ENCODE measurements around the gene OPN3.
A peak's percentile ranks its signal among the peaks of the same experiment; 100 is the strongest.

Gene OPN3

DNA sequence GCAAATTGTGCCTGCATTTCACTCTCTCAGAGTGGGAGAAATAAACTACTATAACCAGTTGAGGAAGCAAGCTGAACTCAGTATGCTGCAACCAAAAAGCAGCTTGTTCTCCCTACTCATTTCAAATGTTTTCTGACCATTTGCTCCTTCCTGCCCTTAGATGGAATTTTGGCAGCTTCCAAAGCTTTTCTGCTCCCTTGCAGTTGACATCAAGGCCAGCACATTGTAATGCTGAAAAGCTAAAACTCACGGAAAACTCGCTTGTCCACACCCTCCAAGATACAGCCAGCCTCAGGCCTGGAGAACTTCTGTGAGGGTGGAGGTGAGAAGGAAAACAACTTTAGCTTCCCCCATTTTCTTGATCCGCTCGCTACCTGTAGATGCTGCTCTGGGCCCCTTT, 5.0 kb upstream of the OPN3 start:
- no peak for DNase-seq (ENCODE audit: low read depth)

GRCh38 chr1:241644259-241644658, 4.1 kb upstream of the OPN3 start:
- DNase-seq (ENCODE audit: low read depth): no peak

DNA sequence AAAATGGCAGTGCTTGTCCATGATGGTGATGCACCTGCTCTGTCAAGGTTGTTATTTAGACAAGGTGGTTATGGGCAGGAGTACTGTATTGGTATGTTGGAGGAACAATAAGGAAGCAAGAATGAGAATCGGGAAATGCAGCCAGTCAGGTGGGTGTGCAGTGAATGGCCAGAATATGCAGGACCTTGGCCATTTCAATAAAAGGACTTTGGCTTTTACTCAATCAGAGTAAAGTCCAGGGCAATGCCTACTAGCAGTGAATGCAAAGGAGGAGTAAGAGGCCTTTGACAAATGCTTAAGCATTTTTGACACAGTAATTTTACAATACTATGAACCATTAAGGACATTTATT, 2.4 kb upstream of the OPN3 start:
- no peak for DNase-seq (ENCODE audit: low read depth)

GRCh38 chr1:241641773-241642592, 1.8 kb upstream of the OPN3 start:
- DNase-seq (ENCODE audit: low read depth): no peak

DNA sequence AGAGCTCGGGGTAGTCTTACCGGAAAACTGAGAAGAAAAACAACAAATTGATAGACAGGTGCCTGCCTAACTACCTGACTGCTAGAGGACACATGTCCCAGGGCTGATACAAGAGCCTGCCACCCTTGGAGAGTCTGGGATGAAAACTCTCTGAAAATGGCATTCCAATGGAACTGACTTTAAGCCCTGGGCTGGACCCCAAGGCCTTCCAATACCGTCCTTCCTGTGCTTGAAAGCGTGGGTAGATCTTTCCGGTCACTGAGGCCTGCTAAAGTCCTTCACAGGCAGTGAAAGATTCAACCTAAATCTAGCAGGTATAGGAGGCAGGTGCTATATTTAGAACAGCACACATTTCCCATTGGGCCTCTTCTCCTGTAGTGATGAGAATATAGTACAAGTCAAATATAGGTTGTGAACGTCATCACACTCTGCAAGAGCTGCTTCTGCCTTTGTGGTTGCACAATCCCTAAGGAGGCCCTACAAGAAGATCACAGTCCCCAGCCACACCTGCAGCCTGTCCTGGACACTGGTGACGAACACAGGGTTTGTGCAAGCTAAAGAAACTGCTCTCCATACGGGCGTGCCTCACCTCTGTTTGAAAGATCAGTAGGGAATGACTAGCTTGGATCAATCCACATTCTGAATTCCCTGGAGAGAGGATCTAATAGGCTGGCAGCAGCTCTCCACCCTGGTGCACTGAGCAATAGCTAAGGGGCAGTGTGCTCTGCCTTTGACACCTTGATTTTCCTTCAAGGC, 876 bp upstream of the OPN3 start:
- no peak for DNase-seq (ENCODE audit: low read depth)

DNA sequence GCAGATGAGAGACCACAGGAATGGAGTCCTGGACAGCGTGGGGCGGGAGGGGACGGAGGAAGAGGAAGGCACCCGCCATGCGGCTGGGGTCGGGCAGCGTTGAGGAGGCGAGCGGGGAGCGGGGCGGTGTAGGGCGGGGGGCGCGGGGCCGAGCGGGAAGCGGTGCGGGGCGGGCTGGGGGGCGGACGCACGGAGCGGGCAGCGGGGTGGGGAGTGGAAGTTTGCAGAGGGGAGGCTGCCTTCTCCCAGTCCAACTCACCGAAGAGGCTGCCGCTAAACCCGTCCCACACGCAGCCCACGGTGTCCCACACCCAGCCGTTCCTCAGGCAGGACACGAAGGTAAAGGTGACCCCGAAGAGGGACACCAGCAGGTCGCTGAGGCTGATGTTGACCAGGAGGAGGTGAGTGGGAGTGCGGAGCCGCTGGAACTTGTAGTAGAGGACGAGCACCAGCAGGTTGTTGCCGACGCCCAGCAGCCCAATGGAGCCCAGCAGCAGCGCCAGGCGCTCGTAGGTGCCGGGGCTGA, 483 bp downstream of the OPN3 start:
- no peak for DNase-seq (ENCODE audit: low read depth)

DNA sequence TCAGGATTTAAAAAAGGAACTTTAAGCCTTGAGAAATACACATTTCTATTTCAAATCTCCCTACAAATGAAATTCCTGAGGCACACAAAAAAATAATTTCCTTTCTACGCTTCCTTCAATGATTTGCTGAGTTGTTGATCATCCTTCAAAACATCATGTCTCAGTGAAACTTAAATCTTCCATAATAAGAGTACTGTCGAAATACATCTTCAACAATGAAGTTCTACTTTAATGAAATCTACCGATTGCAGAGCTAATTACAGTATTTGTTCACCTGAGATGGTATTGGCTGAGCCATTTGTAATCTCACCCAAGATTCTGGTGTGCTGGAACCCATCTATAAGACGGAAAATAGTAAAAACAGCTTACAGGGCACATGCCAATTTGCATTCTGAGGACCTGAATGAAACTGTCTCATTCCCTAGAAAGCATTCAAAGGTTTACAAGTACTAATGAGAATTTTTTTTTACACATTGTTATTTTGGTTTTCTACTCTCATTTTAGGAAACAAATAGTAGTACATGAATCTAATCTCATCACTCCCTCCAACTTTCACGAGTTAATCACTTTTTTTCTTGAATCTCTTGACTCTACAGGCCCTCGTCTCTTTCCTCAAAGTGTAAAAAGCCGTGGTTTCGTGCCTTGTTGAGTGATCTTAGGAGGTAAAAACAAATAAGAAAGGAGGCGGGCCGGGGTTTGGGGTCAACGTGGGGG, 1.1 kb downstream of the OPN3 start:
- DNase-seq (ENCODE audit: low read depth): no peak

DNA sequence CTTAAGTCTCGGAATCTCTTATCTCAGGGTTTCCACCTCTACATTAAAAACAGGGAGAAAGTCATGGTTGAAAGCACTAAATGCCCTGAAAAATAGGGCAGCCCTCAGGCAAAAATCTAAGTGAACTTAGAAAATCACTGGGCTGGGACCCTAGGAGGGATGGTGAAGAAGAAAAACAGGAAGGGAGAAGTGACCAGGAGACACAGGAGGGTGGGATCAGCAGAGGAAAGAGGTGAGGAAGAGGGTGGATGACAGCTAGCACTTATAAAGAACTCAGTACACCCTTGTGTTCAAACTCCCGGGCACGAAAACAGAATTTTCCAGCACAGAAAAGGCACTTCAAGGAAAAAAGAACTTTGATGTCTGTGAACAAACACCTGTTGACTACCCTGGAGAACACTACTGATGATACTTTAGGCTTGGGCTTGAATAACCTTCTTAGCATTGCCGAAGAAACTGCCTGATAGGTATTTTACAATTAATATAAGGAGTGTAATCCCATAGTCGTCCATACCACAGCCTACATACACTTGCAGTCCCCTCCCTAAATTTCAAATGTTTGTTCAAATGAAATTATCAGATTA, 2.0 kb downstream of the OPN3 start:
- DNase-seq (ENCODE audit: low read depth): no peak

DNA sequence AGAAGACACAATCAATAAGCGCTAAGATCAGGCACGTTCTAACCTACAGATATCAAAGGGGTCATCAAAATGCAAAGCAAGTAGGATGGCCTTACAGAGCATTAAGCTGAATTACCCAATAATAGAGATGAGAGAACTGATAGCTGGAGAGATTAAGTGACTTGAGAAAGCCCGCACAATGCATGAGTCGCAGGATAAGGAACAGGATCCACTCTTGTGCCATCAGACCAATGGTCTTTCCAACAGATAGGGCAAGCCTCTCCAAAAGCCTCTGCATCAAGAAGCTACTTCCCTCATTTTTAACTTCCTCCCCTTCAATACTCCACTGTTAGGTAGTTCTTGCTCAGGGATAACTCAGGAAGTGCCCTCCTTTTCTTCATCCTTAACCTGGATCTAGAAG, 2.6 kb downstream of the OPN3 start:
- DNase-seq (ENCODE audit: low read depth): no peak

GRCh38 chr1:241637046-241637590, 3.1 kb downstream of the OPN3 start:
- DNase-seq (ENCODE audit: low read depth): no peak

GRCh38 chr1:241636291-241636690, 3.9 kb downstream of the OPN3 start:
- no peak for DNase-seq (ENCODE audit: low read depth)

DNA sequence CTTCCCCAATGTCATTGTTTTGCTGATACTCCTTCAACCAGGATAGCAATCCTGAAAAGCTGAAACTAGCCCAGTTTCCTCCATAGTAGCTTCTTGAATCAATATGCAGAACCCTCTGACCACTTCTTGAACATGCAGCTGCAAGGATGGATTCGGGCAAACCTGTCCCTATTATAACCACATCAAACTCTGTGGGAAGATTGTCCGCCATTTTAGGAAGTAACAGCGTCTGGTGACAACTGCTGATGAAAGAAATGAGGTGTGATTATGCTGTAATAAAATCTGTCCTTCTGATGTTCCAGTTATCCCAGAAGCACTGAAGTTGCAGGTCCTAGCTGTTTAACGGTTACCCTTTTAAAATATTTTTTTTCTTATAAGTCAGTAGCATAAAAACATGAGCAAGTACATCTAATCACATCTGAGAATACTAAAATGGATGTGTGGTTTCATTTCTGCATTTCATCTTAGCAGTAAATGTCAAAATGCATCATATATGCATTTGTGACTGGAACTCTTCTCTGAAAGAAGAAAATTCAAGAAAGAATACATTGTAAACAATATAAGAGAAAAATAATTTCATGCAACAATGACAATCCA, 4.5 kb downstream of the OPN3 start:
- DNase-seq (ENCODE audit: low read depth): no peak

- DNase-seq (ENCODE audit: low read depth): no peak
Observed at GRCh38 chr1:241632987-241633386, 7.2 kb downstream of the OPN3 start.

DNA sequence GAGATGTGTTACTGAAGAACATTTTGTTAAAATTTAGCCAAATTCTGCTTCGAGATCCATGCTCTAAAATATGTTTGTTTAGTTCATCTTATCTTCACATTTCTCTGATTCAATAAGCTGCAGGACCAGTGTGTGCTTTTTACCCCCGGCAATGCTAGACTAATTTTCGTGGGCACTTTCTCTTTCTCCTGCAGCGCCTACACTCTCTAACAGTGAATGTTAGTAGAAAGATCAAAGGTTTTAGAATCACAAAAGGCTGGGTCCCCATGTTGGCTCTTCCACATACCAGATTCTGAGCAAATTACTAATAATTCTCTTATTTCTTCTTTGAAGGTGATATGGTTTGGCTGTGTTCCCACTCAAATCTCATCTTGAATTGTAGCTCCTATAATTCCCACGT, 8.5 kb downstream of the OPN3 start:
- no peak for DNase-seq (ENCODE audit: low read depth)

DNA sequence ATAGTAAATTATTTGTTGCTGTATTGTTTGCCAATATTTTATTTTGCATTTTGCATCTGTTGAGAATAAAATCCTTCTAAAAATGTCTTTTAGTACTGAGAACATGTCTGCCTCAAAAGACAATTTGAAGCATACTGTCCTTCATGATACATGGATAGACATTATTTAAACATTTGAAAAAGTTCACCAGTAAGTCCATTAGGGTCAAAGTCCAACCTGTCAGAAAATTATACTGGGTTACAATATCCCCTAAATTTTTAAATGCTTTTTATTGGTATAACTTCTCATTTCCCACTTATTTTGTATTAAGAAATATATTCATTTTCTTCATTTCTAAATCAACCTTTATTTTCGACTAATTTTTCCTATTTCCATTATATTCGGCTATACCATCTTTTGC, 9.3 kb downstream of the OPN3 start:
- DNase-seq (ENCODE audit: low read depth): no peak

- DNase-seq (ENCODE audit: low read depth): no peak
Observed at GRCh38 chr1:241630476-241630875, 9.7 kb downstream of the OPN3 start.

GRCh38 chr1:241630005-241630404, 10.2 kb downstream of the OPN3 start:
- no peak for DNase-seq (ENCODE audit: low read depth)

- peak; percentile 55 for DNase-seq (ENCODE audit: low read depth)
Observed at GRCh38 chr1:241627453-241628259, 12.5 kb downstream of the OPN3 start.

DNA sequence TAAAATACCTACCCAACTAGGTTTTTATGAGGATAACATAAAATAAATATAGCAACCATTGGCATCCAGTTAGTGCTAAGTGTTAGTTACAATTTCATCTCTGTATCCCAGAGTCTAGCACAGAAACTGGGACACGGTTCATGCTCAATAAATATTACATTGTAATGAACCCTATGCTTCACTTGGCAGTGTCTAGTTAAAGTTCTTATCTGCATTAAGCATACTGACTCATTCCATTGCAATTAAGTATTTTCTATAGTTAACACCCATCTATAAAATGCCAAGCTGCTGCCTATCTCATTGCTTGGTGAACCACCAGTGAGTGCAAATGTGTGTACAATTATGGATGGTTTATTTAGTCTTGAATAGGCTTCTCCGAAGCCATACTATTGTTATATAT, 15.2 kb downstream of the OPN3 start:
- DNase-seq (ENCODE audit: low read depth): no peak

DNA sequence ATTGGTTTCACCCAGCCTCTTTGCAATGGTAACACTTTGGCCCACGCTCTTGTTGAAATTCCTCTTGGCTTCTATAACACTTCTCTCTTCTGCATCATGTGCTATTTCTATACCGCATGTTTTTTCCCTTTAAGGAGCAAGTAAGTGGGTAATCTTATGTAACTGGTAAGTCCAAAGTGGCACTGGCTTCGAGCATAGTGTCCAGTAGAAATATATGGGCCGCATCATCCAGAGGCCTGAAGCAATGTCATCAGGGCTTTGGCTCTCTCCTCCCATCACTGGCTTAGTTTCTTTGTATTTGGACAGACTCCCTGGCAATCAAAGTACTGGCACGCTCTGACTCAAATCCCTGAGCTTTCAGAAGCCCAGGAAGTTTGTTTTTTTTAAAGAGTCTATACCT, 17.5 kb downstream of the OPN3 start:
- no peak for DNase-seq (ENCODE audit: low read depth)

GRCh38 chr1:241617426-241617825, 22.7 kb downstream of the OPN3 start:
- no peak for DNase-seq (ENCODE audit: low read depth)

Measured in GM04504 (cell line).